Lower leg skin (tissue), 4 donors: ENCODE results near the gene RGS10. TPM values are rescaled to one million over a fixed set of nuclear protein-coding genes. Genes with fewer than 3 reads are reported as not detected.

Source experiments
- DNase-seq, 2 donors: peaks; one replicate each; pipeline ENCODE4 v3.0.0-alpha.2; 2019; ENCODE audit warnings: low spot score in 2 of 2
- H3K4me3 ChIP-seq: fragments of 200-600 bp; sonication (generic); 2 replicates; pipeline ENCODE4 v1.5.1; 2017; ENCODE audit warnings: mild to moderate bottlenecking, low read depth; ENCODE audit not compliant: poor library complexity, severe bottlenecking
- CTCF ChIP-seq, 3 donors: fragments of 450-650 bp; IDR thresholded peaks; one replicate each; pipeline ENCODE4 v1.5.1; 2016; ENCODE audit warnings: antibody characterized with exemption in 3 of 3, mild to moderate bottlenecking in 3 of 3, moderate library complexity in 2 of 3
- POLR2A ChIP-seq, 2 donors: fragments of 450-650 bp; IDR thresholded peaks; one replicate each; pipeline ENCODE4 v1.6.1; 2016 to 2017; ENCODE audit warnings: antibody characterized with exemption in 2 of 2, mild to moderate bottlenecking in 1 of 2, moderate library complexity in 1 of 2
- WGBS, 2 donors: methylation state at CpG; one replicate each; pipeline ENCODE4 v1.1.5; 2018; 5-methylcytosine and 5-hydroxymethylcytosine counted together
- intact Hi-C: fragments of 100-400 bp; cut with DNase I; formaldehyde crosslinking; loops from one replicate; pipeline ENCODE4 v1.15.0; 2023; ENCODE audit warnings: low total_unique reads
- total RNA-seq, 4 donors: library from RNA; depleted of rRNA; stranded (reverse); fragments of >200 nt; gene quantifications; one replicate each; pipeline ENCODE4 v1.1.0, GENCODE V29; 2016

Gene RGS10
- total RNA-seq, 4 donors from 2014 or later = 14.8 to 40.1 (median 21.3) TPM

GRCh38 chr10:119545310-119545709 lies 2.8 kb upstream of the RGS10 start:
- intact Hi-C loops = no loop called here
- 55 to 56% methylated on average over 4 of the region's 4 CpGs for WGBS, 2 donors
- no peak for DNase-seq
- no peak overlapping the region for H3K4me3 ChIP-seq
- TF ChIP-seq CTCF (IDR thresholded peaks at IDR 0.05) (no peak), POLR2A (IDR thresholded peaks at IDR 0.05) (no peak)

DNA sequence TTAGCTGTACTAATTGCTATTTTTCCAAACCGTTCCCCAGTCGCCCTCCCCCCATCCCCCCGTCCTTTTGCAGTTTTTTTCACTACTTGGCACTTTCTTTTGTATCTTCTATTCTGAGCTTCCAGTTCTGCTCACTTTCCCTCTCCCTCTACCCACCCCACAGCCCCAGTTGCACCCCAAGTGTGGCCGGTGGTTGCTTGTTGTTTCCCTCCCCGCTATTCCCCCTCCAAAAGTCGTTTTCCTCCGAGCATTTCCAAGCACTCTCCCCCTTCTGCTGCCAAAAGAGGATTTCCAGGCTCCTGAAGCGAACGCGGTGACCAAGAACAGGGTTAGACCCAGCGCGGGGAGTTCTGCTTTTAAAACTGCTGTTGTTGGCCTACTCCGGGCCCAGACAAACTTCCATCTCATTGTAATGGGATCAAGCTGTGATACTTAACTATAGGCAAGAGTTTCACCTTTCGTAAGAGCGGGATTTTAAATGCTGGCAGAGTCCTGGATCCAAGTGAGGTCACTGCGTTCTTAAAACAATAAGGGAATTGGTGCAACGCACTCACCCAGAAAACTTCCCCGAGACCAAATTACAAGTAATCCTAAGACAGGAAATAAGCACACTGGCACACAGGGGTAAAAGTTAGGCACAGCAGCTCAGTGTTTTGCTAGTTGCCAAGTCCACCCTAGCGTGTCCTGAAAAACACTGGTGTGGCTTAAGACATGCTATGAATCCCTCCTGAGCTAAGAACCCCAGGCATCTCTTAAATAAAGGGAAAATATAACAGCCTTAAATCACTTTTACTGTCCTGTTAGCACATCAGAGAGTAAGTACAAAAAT lies 1.5 kb upstream of the RGS10 start:
- no peak for DNase-seq
- WGBS, 2 donors = 52 to 56% methylated on average over 19 of the region's 19 CpGs
- TF ChIP-seq POLR2A (IDR thresholded peaks at IDR 0.05) (no peak), CTCF (IDR thresholded peaks at IDR 0.05) (no peak)
- no peak overlapping the region for H3K4me3 ChIP-seq
- intact Hi-C loops = no loop called here

- no peak for TF ChIP-seq POLR2A (IDR thresholded peaks at IDR 0.05)
- TF ChIP-seq CTCF (IDR thresholded peaks at IDR 0.05) = no peak
- H3K4me3 ChIP-seq = peak overlapping the region; percentile 57
- intact Hi-C loops = no loop called here
- 3 to 4% methylated on average over 16 of the region's 78 CpGs for WGBS, 2 donors
- DNase-seq = peak; percentile 37 to 88
Observed at GRCh38 chr10:119542988-119543813, 682 bp upstream of the RGS10 start.

DNA sequence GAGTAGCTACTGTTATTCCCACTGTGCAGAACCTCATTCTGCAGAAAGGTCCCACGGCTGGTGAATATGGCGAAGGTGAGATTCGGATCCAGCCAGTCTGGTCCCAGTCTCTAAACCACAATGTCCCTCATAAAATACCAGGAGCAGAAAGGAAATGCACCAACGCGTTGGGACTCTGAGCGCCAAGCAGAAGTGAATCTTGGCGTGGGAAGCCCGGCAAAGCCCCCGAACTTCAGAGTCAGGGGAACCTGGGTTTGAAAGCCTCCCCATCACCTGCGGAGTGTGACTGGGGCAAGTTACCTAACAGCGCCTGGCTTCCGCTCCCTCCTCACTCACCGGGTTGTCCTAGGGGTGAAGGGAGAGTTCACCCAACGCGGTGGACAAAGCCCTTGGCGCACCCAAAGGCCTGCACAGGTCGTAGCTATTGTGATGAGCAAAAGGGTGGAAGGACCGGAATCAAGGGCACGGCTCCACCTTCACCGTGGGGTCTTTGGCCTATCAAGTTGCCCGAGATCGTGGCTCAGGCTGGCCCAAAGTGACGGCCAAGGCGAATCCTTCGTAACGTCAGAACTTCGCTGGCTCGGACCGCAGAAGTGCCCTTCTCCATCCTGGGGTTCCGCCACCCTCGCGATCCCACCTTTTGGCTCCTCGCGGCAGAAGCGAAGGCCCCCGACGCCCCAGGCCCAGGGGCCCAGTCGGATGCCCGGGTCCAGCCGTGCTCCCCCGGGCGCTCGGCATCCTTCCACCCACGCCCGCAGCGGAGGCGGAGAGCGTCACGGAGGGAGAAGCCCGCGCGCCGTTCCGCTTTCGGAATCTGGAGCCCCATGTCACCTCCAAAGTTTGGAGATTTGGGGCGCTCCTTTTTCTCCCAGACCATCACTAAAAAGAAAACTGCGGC lies 811 bp downstream of the RGS10 start:
- TF ChIP-seq CTCF (IDR thresholded peaks at IDR 0.05) = no peak
- TF ChIP-seq POLR2A (IDR thresholded peaks at IDR 0.05) = no peak
- H3K4me3 ChIP-seq = peak overlapping the region; percentile 57
- intact Hi-C loops = no loop called here
- WGBS, 2 donors = 27% methylated on average over 47 to 54 of the region's 57 CpGs
- no peak for DNase-seq

GRCh38 chr10:119541046-119541445 lies 1.5 kb downstream of the RGS10 start:
- 30 to 41% methylated on average over 6 of the region's 6 CpGs for WGBS, 2 donors
- no peak for DNase-seq
- intact Hi-C loops = no loop called here
- H3K4me3 ChIP-seq = no peak overlapping the region
- TF ChIP-seq POLR2A (IDR thresholded peaks at IDR 0.05) (no peak), CTCF (IDR thresholded peaks at IDR 0.05) (no peak)
